ENCODE measurements around the gene PLPP1.

DNA sequence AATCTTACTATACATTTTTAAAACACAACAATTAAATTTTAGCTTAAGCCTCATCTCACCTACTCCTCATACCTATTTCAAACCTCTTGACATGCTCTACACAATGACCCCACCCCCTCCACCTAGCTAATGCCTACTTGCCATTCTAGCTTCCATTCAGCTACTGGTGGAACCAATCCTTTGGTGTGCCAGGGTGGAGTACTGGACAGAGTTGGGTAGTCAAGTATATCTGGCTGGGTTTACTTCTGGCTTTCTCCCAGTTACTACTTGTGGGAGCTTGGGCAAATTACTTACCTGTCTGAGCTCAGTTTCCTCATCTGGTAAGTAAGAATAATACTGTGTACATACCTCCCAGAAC lies 24.3 kb downstream of the PLPP1 start:
- no peak for TF ChIP-seq POLR2A (IDR thresholded peaks at IDR 0.05)
- no peak for TF ChIP-seq CTCF (IDR thresholded peaks at IDR 0.05)

All from right lobe of liver (tissue), 4 donors.